Hematopoietic multipotent progenitor cell treated with erythropoietin and hydrocortisone succinate and interleukin-3 and kit ligand, for 6 days (in vitro differentiated cells): ENCODE measurements around the gene LIPE.

ENCODE experiments used
- DNase-seq: peaks from one replicate; pipeline ENCODE4 v3.0.0-alpha.2; 2015

Gene LIPE

DNA sequence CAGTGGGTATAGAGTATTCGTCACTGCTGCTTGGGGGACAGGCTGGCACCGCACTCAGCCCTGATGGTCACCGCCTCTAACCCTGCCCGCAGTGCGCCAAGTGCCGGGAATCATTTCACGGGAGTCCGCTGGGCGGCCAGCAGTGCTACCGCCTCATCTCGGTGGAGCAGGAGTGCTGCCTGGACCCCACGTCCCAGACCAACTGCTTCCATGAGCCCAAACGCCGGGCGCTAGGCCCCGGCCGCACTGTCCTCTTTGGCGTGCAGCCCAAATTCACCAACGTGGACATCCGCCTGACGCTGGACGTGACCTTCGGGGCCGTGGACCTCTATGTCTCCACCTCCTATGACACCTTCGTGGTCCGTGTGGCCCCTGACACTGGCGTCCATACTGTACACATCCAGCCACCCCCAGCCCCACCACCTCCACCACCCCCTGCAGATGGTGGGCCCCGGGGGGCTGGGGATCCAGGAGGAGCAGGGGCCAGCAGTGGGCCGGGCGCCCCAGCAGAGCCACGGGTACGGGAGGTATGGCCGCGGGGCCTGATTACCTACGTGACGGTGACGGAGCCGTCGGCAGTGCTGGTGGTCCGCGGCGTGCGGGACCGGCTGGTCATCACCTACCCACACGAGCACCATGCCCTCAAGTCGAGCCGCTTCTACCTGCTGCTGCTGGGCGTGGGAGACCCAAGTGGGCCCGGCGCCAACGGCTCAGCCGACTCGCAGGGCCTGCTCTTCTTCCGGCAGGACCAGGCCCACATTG lies 51.6 kb downstream of the LIPE start:
- DNase-seq: no peak

- no peak for DNase-seq
Observed at GRCh38 chr19:42374826-42375376, 52.3 kb downstream of the LIPE start.

DNA sequence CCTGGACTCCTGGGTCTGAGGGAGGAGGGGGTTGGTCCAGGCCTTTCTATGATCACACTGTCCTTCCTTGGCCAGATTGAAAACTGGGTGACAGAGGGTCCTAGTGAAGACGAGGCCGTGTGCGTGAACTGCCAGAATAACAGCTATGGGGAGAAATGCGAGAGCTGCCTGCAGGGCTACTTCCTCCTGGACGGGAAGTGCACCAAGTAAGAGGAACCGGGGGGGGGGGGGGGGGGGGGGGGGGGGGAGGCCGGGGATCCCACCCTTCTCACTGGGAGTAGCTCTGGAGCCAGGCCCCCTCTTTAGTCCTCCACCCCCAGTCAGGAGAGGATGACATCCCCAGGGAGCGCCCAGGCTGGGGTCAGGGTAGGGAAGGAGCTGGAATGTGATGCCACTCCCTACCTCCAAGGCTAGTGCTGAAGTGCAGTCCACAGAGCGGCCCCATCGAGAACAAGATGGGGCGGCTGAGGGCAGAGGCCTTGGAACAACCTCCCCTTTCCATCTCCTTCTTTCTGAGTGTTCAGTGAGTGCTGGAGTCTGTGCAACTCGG lies 56.5 kb downstream of the LIPE start:
- DNase-seq: no peak

DNA sequence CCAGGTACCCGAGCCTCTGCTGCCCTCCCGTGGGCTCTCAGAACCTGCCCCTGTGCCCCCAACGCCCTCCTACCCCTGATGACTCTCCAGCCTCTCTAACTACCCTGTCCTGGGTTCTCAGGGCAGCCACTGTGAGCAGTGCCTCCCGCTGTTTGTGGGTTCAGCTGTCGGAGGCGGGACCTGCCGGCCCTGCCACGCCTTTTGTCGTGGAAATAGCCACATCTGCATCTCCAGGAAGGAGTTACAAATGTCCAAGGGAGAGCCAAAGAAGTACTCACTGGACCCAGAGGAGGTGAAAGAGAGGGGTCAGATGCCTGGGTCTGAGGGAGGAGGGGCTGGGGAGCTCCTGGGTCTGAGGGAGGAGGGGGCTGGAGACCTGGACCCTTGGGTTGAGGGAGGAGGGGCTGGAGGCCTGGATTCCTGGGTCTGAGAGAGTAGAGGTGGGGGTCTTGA lies 57.1 kb downstream of the LIPE start:
- no peak for DNase-seq

DNA sequence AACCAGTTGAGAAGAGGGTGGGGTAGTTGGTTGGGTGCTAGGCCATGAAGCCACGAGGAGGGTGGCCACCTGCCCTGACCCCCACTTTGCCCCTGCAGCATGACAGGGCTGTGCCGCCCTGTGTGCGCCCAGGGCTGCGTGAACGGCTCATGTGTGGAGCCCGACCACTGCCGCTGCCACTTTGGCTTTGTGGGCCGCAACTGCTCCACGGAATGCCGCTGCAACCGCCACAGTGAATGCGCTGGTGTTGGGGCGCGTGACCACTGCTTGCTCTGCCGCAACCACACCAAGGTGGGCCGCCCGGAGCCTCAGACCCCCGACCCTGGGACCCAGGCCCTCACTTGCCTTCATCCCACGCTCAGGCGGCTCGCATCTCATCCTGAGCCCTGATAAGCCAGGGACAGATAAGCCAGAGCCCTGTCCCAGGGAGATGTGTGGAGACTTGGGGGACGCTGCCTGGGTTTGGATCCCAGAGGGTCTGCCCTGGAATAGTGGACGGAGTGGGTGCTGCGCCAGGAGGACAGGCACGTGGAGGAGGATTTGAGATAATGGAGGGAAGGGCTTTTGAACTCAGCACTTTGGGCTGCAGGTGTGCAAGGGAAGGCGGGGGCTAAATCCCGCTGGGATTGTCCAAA lies 57.6 kb downstream of the LIPE start:
- no peak for DNase-seq

DNA sequence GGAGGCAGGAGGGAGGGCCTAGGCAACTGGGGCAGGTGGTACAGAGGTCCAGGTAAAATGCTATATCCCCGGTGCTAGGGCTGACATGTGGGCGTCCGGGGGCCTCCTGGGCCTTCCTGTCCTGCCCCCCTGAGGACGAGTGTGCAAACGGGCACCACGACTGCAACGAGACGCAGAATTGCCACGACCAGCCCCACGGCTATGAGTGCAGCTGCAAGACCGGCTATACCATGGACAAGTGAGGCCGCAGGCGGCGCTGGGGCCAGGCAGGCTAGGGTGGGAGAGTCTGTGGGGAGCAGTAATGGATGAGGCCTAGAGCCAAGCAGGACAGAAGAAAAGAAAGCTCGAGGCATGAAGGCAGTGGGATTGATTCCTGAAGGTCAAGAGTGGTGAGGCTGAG lies 58.4 kb downstream of the LIPE start:
- no peak for DNase-seq

- no peak for DNase-seq
Observed at GRCh38 chr19:42368360-42368759, 58.8 kb downstream of the LIPE start.

DNA sequence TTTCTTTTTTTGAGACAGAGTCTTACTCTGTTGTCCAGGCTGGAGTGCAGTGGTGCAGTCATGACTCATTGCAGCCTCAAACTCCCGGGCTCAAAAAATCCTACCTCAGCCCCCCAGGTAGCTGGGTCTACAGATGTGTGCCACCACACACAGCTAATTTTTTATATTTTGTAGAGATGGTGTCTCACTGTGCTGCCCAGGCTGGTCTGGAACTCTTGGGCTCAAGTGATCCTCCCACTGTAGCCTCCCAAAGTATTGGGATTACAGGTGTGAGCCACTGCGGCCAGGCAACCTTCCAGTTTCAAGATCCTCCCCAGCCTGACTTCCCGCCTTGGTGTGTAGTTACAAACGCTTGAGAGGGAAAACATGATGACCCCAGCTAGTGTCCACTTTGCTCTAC lies 59.3 kb downstream of the LIPE start:
- DNase-seq: no peak

DNA sequence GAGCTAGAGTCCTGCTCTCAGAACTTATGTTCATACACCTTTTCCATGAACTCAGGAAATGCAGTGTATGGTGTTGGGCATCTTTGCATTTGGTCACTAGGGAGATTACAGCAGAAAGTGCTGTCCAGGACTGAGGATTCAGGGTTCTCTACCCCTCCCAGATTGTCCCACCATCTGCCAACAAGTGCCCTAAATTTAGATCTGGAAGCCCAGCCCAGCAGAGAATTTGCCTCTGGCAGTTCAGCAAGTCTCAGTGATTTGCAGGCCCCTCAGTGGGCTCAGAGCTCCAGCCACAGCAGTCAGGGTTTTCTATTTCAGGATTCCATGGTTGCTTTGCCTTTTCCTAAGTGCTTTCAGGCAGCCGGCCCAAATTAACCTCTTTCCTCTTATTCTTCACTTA lies 60.5 kb downstream of the LIPE start:
- DNase-seq: no peak

DNA sequence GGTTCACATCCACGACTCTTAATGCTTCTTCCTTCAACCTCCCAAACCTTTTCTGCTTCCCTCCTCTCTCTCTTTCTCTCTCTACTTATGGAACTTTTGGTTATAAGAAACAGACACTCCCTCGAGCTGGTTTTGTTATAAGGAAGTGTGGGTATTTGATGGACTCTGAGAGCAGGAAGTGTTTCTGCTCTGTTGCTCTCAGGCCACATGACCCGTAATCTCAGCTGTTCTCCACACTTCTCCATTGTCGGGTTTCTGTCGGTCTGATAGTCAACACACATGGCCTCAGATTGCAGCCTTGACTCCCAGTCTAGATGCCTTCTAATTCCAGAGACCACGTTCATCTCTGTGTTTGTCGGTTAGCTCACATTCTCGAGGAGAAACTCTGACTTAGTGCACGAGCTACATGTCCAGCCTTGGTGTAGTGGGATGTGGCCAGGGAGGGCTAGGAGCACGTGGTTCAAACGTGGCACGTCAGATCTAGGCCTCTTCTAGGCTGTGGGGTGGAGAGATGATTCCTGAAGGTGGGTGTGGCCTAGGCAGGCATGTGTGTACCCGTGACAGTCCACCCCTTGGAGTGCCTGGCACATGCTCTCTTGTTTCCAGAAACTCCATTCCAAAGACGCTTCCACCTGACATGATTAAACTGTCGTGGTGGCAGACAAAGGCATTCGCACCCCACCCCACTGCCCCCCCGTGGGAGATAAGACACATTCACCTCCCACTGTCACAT lies 63.4 kb downstream of the LIPE start:
- no peak for DNase-seq

DNA sequence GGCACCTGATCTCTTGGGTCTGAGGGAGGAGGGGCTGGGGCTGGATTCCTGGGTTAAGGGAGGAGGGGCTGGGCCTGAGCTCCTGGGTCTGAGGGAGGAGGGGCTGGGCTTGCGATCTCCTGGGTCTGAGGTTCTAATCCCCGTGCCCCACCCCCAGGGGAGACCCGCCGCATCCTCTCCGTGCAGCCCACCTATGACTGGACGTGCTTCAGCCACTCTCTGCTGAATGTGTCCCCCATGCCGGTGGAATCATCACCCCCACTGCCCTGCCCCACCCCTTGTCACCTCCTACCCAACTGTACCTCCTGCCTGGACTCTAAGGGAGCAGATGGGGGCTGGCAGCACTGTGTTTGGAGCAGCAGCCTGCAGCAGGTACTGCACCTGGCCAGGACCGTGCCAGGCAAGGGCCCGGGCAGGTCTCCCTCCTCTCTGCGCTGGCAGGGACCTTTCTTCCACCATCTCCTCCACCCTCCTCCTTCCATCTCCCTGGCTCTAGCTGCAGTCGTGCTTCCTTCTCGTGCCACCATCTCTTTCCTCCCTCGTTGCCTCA lies 64.2 kb downstream of the LIPE start:
- no peak for DNase-seq

- DNase-seq: no peak
Observed at GRCh38 chr19:42362342-42362741, 64.8 kb downstream of the LIPE start.

GRCh38 chr19:42361545-42361910 lies 65.7 kb downstream of the LIPE start:
- no peak for DNase-seq

- no peak for DNase-seq
Observed at GRCh38 chr19:42360787-42361544, 66.2 kb downstream of the LIPE start.

GRCh38 chr19:42357290-42357689 lies 69.9 kb downstream of the LIPE start:
- no peak for DNase-seq

DNA sequence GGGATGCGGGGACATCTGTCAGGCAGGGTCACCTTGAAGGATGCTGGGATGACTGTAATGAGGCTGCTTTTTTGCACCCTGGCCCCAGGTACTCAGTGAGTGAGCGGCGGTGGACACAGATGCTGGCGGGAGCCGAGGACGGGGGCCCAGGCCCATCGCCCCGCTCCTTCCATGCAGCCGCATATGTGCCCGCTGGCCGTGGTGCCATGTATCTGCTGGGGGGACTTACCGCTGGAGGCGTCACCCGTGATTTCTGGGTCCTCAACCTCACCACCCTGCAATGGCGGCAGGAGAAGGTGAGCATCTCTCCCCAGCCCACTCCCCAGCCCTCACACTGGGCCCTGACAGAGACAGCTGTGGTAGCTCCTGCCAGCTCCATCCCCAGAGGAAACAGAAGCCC lies 70.5 kb downstream of the LIPE start:
- DNase-seq: no peak

DNA sequence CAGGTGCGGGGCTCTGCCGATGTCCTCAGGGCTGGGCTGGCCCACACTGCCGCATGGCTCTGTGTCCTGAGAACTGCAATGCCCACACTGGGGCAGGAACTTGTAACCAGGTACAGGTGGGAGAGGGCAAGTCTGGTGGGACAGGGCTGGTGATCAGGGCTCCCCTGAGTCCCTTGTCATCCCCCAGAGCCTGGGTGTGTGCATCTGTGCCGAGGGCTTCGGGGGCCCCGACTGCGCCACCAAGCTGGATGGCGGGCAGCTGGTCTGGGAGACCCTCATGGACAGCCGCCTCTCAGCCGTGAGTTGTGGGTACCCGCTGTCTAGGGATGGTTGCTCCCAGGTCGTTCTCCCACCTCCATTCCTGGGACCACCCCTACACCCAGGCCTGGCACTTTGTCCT lies 71.3 kb downstream of the LIPE start:
- no peak for DNase-seq

DNA sequence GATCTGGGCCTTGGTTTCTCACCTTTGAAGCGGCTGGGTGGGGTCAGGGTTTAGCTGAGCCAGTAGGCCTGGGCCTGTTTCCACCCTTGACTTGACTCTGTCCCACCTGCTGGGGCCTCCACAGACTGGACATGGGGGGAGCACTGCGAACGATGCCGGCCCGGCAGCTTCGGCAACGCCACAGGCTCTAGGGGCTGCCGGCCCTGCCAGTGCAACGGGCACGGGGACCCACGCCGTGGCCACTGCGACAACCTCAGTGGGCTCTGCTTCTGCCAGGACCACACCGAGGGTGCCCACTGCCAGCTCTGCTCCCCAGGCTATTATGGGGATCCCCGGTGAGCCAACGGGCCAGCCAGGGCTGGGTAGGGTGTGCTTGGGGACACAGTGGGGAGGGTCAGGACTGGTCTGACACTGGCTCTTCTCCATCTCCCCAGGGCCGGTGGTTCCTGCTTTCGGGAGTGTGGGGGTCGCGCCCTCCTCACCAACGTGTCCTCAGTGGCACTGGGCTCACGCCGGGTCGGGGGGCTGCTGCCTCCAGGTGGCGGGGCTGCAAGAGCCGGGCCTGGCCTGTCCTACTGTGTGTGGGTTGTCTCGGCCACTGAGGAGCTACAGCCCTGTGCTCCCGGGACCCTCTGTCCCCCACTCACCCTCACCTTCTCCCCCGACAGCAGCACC lies 73.7 kb downstream of the LIPE start:
- DNase-seq: no peak

GRCh38 chr19:42352301-42353259 lies 74.6 kb downstream of the LIPE start:
- DNase-seq: peak; percentile 10
